ENCODE data around the gene CERK. TPM values are rescaled to one million over a fixed set of nuclear protein-coding genes. Genes with fewer than 3 reads are reported as not detected.

Gene CERK
- total and polyA plus RNA-seq, 2 of the 8 experiments (the other 6 are each of a cell fraction or from before 2014, with no cell fraction given) = 26.6 to 59.0 TPM

- Histone ChIP-seq H4K5ac (ENCODE audit: insufficient read length, low read depth, low read length) (no peak overlapping the region), H2BK15ac (ENCODE audit: low read length) (no peak overlapping the region), H4K8ac (ENCODE audit: extremely low read depth, insufficient read depth, low read length) (no peak overlapping the region), H3K14ac (ENCODE audit: insufficient read length) (no peak overlapping the region), H3K79me1 (ENCODE audit: low read depth, low read length) (no peaks in the 10 kb centered on the region), H3K27me3 (replicated peaks in 1 of 4; ENCODE audit: control insufficient read depth in 3 of 4, extremely low read depth in 1 of 4, insufficient read depth in 3 of 4, low read length in 3 of 4) (peaks cover 0 to 4% (median 0%) of the 10 kb centered on the region in 4 experiments; a peak in 3 of 7 replicates), H2AK5ac (ENCODE audit: low read depth, low read length) (no peak overlapping the region), H4K20me1 (replicated peaks in 1 of 2; ENCODE audit: control insufficient read depth in 1 of 2, insufficient read depth in 2 of 2, low read length in 2 of 2) (no peaks in the 10 kb centered on the region), H3K9me3 (ENCODE audit: insufficient read depth in 2 of 2, low read depth in 1 of 2, low read length in 1 of 2) (peaks cover 15 to 27% of the 10 kb centered on the region in 2 experiments), H3K27ac (ENCODE audit: low read depth, low read length) (no peak overlapping the region), H3K4me1 (replicated peaks in 1 of 4; ENCODE audit: control insufficient read depth in 3 of 4, insufficient read depth in 4 of 4, low read length in 3 of 4) (no peaks in the 10 kb centered on the region), H3K9ac (replicated peaks in 1 of 4; ENCODE audit: extremely low read depth in 1 of 4, low read depth in 3 of 4, low read length in 3 of 4) (no peak overlapping the region), H3K4me3 (ENCODE audit: extremely low read depth in 1 of 4, insufficient read depth in 2 of 4, low read depth in 3 of 4, low read length in 4 of 4) (no peak overlapping the region), H3K36me3 (ENCODE audit: control insufficient read depth in 2 of 4, insufficient read depth in 4 of 4, low read length in 3 of 4) (peaks cover 0 to 6% (median 0%) of the 10 kb centered on the region in 4 experiments; a peak in 1 of 8 replicates), H2BK5ac (ENCODE audit: low read depth, low read length) (no peak overlapping the region), H3K18ac (ENCODE audit: extremely low read depth, low read length) (no peak overlapping the region), H2BK120ac (replicated peaks; ENCODE audit: low read depth, low read length) (no peak overlapping the region), H3K79me2 (ENCODE audit: control insufficient read depth in 1 of 2, insufficient read depth in 2 of 2, low read length in 2 of 2) (no peaks in the 10 kb centered on the region), H2AFZ (ENCODE audit: low read length) (no peak overlapping the region), H3K23ac (ENCODE audit: insufficient read length) (no peak overlapping the region), H2BK20ac (ENCODE audit: low read length) (no peak overlapping the region), H3K4me2 (ENCODE audit: insufficient read depth in 1 of 2, low read depth in 2 of 2, low read length in 2 of 2) (no peak overlapping the region), H3K56ac (replicated peaks; ENCODE audit: insufficient read length, low read depth, low read length) (no peak overlapping the region), H4K91ac (replicated peaks; ENCODE audit: insufficient read length, low read length) (no peak overlapping the region), H2BK12ac (ENCODE audit: low read depth, low read length) (no peak overlapping the region), H3K23me2 (ENCODE audit: low read depth, low read length) (no peaks in the 10 kb centered on the region), H3K4ac (replicated peaks; ENCODE audit: insufficient read length, low read depth, low read length) (no peak overlapping the region)
- WGBS, 2 experiments (ENCODE audit: extremely low coverage in 1 of 2, insufficient coverage in 1 of 2, insufficient read length in 1 of 2, insufficient replicate concordance in 2 of 2, low coverage in 1 of 2, low lambda C conversion rate in 2 of 2, missing lambda C conversion rate in 1 of 2) = 89% methylated on average over 3 of the region's 6 CpGs; no CpG with 5 or more reads in 1 of the 2 experiments
- no peak for DNase-seq (ENCODE audit: low read depth in 1 of 2, low spot score in 2 of 2)
- FAIRE-seq = no peak
- POLR2A ChIA-PET (ENCODE audit: partially characterized antibody) = interaction anchor here (1.9 kb wide), 1 partner anchor 10 kb away, joined by 6 read pairs; the partner anchor contains the start of gene TBC1D22A
- TF ChIP-seq CEBPB (IDR thresholded peaks at IDR 0.05; ENCODE audit: low read depth, low read length) (no peak), KDM4A (IDR thresholded peaks at IDR 0.05; ENCODE audit: low read depth, low read length, severe bottlenecking) (no peak), SIX5 (IDR thresholded peaks at IDR 0.05; ENCODE audit: low read depth, low read length) (no peak), USF2 (IDR thresholded peaks at IDR 0.05; ENCODE audit: low read length) (no peak), KDM1A (IDR thresholded peaks at IDR 0.05; ENCODE audit: borderline replicate concordance, low read length) (no peak), EP300 (IDR thresholded peaks at IDR 0.05; ENCODE audit: borderline replicate concordance in 1 of 2, low read depth in 2 of 2, low read length in 2 of 2) (no peak), CBX5 (IDR thresholded peaks at IDR 0.05; ENCODE audit: low read depth, low read length) (no peak), KDM5A (IDR thresholded peaks at IDR 0.05; ENCODE audit: low read length) (no peak), HDAC2 (IDR thresholded peaks at IDR 0.05; ENCODE audit: borderline replicate concordance in 1 of 2, low read depth in 2 of 2, low read length in 2 of 2) (no peak)
- CTCF ChIA-PET (ENCODE audit: partially characterized antibody) = no interaction called here
Measured at GRCh38 chr22:46752988-46753310, 14.9 kb upstream of the CERK start.

Measured in H1 (cell line).